ENCODE data around the gene RNF167.

GRCh38 chr17:4951486-4951885 lies 11.4 kb downstream of the RNF167 start:
- TF ChIP-seq CTCF (IDR thresholded peaks at IDR 0.05; ENCODE audit: poor library complexity, severe bottlenecking) (no peak), TAF1 (IDR thresholded peaks at IDR 0.05; ENCODE audit: low read depth) (no peak)
